OCI-LY1 (cell line): ENCODE measurements around the gene GLI2.

Source experiments
- EZH2 ChIP-seq: fragments of 200-600 bp; sonication (generic), shearing (Covaris generic); IDR thresholded peaks from 2 replicates; pipeline ENCODE4 v1.8.0; 2017; ENCODE audit warnings: borderline replicate concordance, mixed run types, mild to moderate bottlenecking, antibody characterized with exemption, low read length, moderate library complexity, mixed read lengths
- TF ChIP-seq, protein P1 (sequence below): fragments of 200-600 bp; sonication (generic), shearing (Covaris generic); IDR thresholded peaks from 2 replicates; pipeline ENCODE4 v1.5.1; 2017; ENCODE audit warnings: mild to moderate bottlenecking, antibody characterized with exemption, low read length, moderate library complexity, mixed read lengths

GRCh38 chr2:120735746-120736170, at the start of gene GLI2:
- TF ChIP-seq, protein P1, sequence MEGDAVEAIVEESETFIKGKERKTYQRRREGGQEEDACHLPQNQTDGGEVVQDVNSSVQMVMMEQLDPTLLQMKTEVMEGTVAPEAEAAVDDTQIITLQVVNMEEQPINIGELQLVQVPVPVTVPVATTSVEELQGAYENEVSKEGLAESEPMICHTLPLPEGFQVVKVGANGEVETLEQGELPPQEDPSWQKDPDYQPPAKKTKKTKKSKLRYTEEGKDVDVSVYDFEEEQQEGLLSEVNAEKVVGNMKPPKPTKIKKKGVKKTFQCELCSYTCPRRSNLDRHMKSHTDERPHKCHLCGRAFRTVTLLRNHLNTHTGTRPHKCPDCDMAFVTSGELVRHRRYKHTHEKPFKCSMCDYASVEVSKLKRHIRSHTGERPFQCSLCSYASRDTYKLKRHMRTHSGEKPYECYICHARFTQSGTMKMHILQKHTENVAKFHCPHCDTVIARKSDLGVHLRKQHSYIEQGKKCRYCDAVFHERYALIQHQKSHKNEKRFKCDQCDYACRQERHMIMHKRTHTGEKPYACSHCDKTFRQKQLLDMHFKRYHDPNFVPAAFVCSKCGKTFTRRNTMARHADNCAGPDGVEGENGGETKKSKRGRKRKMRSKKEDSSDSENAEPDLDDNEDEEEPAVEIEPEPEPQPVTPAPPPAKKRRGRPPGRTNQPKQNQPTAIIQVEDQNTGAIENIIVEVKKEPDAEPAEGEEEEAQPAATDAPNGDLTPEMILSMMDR: no peak
- TF ChIP-seq EZH2: no peak
